GM19240 (cell line): ENCODE measurements around the gene DTX1.
A peak's percentile ranks its signal among the peaks of the same experiment; 100 is the strongest.

Experiments used
- DNase-seq: peaks from one replicate; pipeline ENCODE4 v3.0.0; 2011; ENCODE audit warnings: low spot score; ENCODE audit not compliant: insufficient read length

DTX1 gene

DNA sequence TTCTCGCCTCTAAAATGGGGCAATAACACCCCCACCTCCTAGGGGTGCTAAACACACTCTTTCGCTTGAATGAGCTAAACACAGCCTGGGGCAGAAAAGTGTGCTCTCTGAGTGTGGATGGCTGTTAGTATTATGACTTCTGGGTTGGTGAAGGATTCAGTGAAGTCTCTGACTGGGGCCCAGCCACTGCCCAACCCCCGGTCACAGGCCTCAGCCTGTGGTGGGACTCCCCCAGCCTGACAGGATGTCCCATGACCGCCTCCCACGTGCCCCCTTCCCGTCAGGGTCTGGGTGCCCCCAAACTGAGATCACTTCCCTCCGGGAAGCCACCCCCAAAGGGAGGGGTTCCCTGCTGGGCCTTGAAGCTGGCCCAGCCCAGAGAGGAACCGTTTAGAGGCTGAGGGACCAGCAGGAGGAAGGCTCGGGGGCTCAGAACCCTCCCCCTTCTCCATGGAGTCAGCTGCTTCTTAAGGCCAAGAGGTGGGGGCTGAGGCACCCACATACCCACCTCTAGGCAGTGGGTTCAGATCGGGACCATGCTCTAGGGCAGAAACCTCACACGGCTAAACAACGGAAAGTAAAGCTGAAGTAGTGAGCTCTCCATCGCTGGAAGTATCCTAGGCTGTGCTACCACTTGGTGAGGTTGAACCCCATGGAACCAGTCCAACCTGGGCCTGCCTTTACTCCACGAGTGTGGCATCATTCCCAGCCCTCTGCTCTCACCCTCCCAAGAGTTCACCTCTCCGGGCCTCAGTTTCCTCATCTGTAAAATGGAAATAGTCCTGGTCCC, 13.8 kb downstream of the DTX1 start:
- DNase-seq = peak; percentile 62

DNA sequence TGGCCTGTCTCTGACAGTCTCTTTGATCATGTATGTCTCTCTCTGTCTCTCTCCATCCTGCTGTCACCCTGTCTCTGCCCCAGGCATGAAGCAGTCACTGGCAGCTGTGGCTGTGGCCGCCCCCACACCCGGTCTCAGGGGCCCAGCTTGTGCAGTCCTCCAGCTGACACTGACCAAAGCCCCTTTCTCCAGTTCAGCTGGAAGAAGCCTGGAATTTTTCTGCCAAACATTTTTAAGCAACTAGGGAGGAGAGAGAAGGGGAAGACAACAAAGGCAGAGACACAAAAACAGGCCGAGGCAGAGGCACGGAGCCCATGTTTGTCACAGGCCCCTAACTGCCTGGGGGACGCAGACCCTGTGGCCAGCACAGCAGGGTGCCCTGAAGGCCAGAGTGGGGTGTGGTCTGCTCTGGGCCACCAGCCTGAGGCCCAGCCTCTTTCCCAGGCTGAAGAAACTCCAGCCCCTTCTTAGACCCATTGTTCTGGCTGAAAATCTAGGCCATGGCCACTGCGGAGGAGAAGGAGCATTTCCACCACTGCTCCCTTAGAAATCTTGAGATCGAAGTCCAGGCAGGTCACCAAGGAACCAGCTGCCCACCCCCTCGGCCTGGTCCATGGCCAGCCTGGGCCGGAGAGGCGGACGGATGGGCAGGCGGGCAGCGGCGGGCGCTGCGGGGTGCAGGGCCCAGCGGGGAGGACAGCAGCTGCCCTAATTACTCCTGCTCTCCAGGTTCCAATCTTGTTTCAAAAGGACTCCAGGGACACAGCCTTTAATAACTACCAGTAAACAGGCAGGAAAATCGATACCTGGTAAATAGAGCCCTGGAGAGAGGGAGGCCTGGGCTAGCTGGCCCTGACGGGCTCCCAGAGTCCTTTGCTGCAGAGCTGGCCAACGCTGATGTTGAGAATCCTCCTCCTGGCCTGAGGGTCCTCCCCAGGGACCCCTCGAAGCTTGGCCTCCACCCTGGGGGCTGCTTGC, 14.9 kb downstream of the DTX1 start:
- no peak for DNase-seq

DNA sequence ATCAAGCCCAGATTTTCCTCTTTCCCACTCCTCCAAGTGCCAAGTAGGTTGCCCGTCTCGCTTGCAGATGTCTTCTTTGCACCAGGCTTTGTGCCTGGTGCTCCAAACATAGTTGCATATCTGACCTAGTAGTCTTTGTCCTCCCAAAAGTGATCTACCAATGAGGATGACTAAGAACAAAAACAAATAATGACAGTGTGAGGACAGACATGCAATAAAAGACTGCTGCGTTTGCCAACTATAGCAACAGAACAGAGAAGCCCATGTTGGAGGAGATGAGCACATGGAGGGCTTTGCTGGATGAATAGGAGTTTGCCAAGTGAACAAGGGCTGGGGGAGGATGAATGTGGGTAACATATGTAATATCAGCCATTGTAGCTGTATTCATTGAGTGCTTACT, 15.6 kb downstream of the DTX1 start:
- DNase-seq = no peak

DNA sequence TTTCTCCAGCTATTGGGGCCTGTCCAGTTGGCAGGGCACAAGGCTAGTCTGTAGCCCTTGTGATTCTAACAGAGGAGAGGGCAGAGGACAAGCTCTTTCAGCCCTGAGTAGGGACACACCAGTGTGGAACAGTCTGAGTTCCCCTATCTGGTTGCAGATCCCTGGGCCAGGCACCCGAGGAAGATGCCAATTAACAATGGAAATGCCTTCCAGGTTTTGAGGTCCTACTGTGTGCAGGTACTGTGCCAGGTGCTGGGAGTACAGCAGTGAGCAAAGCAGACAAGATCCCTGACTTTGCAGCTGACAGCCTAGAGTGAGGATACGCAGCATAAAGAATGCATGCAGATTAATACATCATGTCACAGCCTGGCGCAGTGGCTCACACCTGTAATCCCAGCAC, 17.1 kb downstream of the DTX1 start:
- no peak for DNase-seq

DNA sequence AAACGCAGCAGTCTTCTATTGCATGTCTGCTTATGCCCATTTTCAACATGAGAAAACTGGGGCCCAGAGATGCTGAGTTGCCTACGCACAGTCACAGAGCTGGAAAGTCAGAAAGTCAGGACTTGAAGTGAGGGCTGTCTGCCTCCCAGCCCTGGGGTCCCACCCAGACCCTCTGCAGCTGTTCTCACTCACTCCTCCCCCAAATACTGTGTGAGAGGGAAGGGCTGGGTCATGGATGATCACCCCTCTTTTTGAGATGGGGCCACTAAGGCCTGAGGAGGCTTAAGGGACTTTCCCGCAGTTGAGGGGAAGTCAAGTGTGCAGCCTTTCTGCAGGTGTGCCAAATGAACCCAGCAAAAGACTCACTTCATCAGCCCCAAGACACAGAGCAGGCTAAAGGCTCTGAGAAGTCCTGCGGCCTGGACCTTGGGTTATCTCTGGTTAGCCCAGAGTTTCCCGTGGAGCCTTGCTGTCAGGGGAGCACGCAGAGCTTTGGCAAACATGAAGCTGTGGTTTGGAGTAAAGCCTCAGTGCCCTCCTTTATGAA, 18.7 kb downstream of the DTX1 start:
- DNase-seq = peak; percentile 96

DNA sequence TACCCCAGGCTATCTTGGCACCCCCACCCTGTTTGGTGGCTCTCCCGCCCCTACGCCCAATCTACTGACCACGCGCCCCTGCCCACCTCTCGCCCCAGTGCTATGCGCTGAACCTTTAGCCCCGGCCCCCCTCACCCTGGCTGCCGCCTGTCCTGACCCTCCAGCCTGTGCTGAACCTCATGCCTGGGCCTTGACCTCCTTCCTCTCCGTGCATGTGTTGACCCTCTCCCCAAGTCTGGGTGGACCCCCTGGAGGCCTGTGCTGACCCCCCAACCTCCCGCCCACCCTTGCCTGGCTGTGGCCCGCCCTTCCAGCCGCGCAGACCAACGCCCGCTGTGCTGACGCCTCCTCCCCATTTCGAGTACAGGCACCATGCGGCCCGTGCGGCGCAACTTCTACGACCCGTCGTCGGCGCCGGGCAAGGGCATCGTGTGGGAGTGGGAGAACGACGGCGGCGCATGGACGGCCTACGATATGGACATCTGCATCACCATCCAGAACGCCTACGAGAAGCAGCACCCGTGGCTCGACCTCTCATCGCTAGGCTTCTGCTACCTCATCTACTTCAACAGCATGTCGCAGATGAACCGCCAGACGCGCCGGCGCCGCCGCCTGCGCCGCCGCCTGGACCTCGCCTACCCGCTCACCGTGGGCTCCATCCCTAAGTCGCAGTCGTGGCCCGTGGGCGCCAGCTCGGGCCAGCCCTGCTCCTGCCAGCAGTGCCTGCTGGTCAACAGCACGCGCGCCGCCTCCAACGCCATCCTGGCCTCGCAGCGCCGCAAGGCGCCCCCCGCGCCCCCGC, 20.7 kb downstream of the DTX1 start:
- no peak for DNase-seq

DNA sequence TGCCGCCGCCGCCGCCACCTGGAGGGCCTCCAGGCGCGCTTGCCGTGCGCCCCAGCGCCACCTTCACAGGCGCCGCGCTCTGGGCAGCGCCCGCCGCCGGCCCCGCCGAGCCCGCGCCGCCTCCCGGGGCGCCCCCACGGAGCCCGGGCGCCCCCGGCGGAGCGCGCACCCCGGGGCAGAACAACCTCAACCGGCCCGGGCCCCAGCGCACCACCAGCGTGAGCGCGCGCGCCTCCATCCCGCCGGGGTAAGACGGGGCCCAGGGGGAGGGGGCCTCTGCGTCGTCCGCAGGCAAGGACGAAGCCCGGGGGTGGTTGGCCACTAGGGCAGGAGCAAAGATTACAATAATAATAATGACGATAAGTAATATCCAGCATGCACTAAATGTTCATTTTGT, 21.3 kb downstream of the DTX1 start:
- no peak for DNase-seq

DNA sequence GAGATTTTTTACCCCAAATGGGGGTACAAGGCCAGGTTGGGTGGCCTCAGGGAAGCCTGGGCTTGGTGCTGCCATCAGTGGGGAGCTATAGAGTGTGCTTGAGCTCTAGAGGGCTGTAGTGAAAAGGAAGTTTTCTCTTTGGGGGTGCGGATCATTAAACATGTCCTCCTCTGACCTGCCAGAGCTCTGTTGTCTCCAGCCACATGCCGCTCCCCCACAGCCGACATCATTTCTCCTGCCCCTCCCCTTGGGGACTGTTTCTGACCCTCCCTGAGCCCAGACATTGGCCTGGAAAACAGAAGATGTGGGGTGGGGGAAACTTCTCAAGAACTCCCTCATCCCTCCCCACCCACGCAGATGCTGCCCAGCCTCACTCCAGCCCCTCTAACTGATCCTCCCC, 25.3 kb downstream of the DTX1 start:
- no peak for DNase-seq

DNA sequence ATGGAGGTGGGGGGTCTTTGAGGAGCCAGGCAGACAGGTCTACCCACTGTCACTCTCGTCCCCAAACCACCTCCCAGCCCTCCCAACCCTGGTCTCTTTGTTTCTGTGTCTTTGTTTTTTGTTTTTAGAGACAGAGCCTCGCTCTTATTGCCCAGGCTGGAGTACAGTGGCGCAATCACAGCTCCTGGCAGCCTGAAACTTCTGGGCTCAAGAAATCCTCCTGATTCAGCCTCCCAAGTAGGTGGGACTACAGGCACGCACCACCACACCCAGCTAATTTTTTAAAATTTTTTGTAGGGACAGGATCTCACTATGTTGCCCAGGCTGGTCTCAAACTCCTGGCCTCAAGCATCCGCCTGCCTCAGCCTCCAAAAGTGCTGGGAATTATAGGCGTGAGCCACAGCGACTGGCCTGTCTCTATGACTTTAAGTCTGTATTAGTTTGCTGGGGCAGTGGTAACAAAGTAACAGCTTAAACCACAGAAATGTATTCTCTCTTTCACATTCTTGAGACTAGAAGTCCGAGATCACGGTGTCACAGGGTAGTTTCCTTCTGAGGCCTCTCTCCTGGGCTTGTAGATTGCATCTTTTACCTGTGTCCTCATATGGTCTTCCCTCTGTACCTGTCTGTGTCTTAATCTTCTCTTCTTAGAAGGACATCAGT, 26.1 kb downstream of the DTX1 start:
- DNase-seq = peak; percentile 47

DNA sequence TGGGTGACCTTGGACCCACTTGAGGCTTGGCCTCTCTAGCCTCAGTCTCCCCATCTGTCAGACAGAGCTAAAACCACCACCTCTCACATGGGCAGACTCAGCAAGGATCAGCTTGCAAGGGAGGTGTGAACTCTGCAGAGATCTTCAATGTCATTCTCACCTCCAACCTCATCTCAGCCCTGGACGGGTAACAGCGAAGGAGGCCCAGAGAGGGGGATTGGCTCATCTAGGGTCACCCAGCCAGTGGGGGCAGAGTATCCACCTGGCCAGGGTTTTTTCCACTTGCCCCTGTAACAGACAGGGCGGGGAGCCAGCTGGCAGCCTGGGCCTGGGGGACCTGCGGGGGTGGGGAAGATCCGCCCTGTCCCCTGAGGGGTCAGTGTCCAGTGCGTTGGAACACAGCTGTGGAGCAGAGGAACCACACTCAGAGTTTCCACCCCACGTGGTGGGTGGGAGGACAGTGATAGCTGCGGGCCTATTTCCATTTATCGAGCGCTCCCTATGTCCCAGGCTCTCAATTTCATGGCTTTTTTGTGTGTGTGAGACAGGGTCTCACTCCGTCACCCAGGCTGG, 27.4 kb downstream of the DTX1 start:
- DNase-seq = no peak

DNA sequence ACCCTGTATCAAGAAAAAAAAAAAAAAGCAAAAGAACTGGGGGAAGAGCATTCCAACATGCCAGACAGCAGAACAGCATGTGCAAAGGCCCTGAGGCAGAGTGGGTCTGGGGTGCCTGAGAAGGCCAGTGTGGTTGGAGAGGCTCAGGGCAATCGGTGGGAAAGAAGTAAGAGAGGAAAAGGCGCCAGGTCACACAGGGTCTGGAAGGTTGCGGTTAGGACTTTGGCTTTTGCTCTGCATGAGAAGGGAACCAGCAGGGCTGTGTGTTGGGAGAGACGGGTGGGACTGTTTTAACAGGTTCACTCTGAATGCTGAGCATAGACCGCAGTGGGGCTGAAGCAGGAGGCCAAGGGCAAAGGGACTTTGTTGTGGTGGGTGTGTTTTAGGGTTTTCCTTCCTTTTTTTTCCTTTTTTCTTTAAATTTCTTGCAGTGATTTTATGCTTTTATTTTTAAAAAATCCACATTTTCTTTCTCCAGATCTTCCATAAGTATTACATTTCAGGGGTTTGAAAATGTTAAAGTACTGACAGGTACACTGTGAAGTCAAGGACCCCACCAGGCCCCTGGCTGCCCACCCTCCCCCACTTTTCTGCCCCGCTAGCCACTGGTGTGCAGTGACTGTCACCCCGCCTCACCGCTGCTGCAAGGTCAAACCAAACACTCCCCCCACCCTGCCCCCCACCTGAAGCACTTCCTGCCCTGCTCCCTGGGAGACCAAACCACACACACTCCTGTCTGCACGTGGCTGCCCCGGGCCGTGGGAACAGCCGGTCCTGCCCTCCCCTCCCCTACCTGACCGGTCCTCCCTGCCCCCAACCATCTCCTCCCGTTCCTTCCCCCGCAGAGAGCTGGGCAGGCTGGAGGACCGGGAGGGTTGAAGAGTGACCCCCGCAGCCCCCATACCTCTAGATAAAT, 30.0 kb downstream of the DTX1 start:
- DNase-seq = peak; percentile 50

DNA sequence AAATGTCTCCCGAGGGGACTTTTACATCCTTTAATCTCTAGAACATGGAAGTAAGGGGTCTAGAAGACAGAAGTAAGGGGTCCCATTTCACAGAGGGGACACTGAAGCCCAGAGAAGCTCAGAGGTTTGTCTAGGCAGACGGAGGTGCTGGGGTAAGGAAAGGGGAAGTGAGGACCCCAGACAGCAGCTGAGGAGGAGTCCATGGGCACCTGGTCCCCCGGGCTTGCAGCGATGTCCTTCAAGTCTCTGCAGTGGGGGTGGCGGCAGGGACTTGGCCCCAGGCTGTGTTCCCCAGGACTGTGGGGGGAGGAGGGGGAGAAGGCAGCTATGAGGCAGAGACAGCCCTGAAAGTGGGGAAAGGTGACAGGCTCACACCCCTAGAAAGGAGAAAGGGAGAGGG, 30.7 kb downstream of the DTX1 start:
- DNase-seq = no peak

DNA sequence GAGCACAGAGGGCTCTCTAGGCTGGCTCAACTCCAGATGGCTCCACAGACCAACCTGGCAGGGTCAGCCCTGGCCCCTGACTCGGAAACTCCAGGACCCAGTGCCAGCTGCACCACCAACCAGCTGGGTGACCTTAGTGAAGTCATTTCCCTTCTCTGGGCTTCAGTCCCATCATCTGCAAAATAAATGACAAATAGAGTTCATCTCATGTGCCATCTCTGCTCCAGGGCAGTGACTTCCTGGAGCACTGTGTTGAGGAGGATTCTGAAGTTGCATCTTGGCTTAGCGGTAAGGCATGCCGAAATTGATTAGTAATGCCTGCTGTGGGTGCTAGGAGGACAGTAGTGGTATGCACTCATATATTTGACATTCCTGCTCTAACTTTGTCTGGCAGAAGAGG, 31.5 kb downstream of the DTX1 start:
- DNase-seq = no peak

DNA sequence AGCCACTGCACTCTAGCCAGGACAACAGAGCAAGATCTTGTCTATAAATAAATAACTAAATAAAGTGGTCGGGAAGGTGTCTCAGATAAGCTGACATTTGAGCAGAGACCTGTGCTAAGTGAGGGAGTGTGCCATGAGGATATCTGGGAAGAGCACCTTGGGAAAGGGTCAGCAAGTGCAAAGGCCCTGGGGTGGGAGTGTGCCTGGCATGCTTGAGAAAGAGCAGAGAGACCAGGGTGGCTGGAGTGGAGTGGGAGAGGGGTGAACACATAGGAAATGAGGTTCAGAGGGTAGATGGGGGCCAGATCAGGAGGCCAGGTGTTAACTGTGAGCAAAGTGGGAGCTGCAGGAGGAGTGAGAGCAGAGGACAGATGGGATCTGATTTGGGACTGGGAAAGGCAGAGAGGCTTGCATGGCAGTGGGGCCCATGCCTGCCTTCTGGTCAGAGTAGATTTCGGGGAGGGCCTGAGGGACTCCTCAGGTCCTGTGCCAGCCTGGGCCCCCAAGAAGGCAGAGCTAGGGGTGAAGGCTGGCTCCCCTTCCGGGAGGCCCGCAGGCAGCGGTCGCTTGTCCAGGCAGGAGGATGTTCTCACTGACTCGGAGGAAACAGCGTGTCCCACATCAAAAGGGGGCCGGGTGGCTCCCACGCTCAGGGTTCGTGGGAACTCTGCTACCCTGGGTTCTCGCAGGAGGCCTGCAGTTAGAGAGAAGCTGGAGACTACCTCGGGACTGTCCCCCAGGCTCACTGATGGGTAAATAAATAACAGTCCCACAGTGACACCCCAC, 32.6 kb downstream of the DTX1 start:
- peak; percentile 43 for DNase-seq

DNA sequence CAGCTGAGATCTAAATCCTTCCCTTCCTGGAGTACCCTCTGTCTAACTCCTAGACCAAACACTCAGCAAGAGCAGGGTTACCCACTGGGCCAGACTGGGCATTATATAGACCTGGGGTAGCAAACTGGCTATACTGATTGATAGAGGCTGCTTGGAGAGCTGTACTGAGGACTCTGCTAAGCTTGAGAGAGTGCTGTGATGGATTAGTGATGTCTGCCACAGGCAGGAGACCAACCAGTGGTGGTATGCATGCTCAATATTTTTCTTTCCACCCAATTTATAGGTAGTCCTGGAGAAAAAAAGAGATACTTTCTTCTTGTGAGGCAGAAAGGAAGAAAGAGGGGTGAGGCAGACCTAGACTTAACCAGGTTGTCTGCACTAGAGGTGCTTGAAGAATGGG, 33.3 kb downstream of the DTX1 start:
- no peak for DNase-seq

DNA sequence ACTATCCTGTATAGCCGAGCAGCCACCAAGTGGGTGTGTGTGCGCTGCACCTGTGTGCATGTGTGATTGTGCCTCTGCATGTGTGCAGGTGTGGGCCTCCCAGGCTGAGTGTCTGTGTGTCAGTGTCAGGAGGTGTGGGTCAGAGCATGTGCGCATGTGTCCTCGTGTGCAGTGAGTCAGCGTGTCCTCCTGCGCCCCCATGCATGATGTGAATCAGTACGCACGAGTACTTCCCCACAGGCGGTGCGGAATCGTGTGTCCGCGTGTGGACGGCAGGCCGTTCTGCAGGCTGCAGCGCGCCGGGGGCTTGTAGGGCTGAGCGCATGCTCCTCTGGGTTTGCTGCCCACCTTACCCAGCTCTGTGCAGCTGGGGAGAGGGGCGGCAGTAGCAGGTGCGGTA, 34.2 kb downstream of the DTX1 start:
- DNase-seq = no peak

DNA sequence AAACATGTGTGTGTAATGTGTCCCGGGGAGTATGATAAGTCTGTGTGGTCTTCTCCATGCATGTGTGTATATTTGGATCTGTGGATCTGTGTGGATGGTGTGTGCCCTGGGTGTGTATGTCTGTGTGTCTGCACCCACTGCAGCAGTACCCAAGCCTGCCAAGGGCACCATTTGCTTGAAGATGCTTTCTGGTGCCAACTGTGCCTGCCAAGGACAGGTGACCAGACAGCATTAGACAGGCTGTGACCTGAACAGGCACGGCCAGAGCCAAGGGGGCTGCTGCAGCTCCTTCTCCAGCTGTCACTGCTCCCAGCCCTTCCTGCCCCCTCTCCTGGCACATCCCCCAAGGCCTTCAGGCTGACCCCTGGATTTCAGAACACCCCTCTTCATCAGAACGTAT, 35.0 kb downstream of the DTX1 start:
- no peak for DNase-seq

DNA sequence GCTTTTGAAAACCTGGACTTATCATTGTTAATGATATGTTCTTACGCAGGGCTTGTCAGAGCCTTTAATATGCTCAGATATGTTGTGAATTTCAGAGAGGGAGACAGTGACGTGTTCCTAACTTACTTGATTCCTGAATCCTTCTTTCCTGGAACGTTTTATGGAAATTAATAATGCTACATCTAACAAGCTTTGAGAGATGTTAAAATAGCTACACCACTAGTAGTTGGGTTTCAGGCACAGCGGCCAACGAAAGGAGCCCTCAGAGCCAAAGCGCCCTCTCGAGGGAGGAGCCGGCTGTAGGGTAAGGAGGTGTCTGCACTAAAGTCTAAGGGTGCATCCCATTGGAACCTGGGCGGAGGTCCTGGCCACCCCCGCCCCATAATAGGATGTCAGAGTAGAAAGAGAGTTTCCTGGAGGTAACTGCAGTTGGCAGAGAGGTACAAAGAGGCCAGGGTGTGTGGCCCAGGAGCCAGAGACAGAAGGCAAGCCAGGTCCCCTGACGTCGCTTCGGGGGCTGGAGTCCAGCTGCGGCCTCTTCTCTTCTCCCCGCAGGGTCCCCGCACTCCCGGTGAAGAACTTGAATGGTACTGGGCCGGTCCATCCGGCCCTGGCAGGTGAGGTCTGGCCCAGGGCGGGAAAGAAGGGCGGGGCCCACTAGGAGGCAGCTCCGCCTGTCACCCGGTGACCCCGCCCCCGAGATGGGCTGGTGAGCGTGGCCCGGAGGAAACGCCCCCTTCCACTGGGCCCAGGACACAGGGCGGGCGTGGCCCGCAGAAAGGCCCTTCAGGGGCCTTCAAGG, 36.3 kb downstream of the DTX1 start:
- DNase-seq = no peak
